Measurements from ENCODE around the gene ZDHHC14.

ZDHHC14 gene

GRCh38 chr6:157631412-157631811, 250.4 kb downstream of the ZDHHC14 start:
- Histone ChIP-seq H3K27ac (ENCODE audit: low read length) (no peak overlapping the region), H2AFZ (ENCODE audit: low read length) (no peak overlapping the region), H3K9me3 (replicated peaks; ENCODE audit: insufficient read depth, low read length) (no peaks in the 10 kb centered on the region), H4K20me1 (ENCODE audit: insufficient read depth, low read length) (no peaks in the 10 kb centered on the region), H3K4me3 (ENCODE audit: low read length) (no peak overlapping the region), H3F3A (ENCODE audit: insufficient read depth, low read length) (no peaks in the 10 kb centered on the region), H3K4me2 (ENCODE audit: low read depth, low read length) (no peak overlapping the region), H3K27me3 (replicated peaks; ENCODE audit: insufficient read depth, low read length) (no peaks in the 10 kb centered on the region), H3K9ac (ENCODE audit: low read length) (no peak overlapping the region), H3K79me2 (ENCODE audit: low read length) (no peaks in the 10 kb centered on the region), H3K36me3 (replicated peaks; ENCODE audit: insufficient read depth, low read length) (no peaks in the 10 kb centered on the region), H3K9me2 (replicated peaks; ENCODE audit: insufficient read depth, low read length) (no peaks in the 10 kb centered on the region), H3K4me1 (ENCODE audit: low read length) (no peaks in the 10 kb centered on the region)
- TF ChIP-seq EZH2 (optimal IDR thresholded peaks at IDR 0.05; ENCODE audit: low read depth, low read length) (no peak), EZH2phosphoT487 (IDR thresholded peaks at IDR 0.05; ENCODE audit: low read length) (no peak)
- TF ChIP-seq, protein P1, sequence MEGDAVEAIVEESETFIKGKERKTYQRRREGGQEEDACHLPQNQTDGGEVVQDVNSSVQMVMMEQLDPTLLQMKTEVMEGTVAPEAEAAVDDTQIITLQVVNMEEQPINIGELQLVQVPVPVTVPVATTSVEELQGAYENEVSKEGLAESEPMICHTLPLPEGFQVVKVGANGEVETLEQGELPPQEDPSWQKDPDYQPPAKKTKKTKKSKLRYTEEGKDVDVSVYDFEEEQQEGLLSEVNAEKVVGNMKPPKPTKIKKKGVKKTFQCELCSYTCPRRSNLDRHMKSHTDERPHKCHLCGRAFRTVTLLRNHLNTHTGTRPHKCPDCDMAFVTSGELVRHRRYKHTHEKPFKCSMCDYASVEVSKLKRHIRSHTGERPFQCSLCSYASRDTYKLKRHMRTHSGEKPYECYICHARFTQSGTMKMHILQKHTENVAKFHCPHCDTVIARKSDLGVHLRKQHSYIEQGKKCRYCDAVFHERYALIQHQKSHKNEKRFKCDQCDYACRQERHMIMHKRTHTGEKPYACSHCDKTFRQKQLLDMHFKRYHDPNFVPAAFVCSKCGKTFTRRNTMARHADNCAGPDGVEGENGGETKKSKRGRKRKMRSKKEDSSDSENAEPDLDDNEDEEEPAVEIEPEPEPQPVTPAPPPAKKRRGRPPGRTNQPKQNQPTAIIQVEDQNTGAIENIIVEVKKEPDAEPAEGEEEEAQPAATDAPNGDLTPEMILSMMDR (IDR thresholded peaks at IDR 0.05; ENCODE audit: low read length) = no peak
- DNase-seq = no peak

DNA sequence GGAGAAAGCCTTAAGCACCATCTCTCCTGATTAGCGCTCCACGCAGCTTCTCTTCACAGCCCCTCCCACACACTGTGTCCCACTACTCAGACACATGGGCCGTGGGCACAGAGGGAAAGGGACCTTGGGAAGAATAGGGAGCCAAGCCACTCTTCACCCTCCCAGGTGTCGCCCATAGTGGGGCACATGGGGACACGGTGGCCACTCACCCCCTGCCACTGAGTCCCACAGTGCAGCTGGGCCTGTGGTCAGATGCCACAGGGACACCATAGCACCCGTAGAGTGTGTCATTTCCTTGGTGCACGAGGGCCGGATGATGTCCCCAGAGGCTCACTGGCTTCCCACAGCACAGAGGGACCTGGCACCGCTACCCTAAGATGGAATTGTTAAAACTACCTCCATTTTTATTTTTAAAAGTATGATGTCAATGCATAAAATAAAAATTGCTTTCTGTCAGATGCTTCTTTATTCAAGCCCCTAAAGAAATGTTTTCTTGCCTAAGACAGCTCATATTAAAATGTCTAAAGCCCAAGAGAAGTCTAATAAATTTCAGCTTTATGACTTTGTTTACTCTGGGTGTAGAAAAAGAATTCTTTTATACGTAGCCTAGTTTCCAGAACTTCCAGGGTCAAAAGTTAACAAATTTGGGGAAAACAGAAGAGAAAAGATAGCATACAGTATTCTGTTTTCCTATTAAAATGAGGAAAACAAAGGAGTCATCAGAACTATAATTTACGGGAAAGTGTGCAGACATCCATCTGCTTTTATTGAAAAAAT, 251.0 kb downstream of the ZDHHC14 start:
- TF ChIP-seq EZH2phosphoT487 (IDR thresholded peaks at IDR 0.05; ENCODE audit: low read length) (no peak), EZH2 (optimal IDR thresholded peaks at IDR 0.05; ENCODE audit: low read depth, low read length) (no peak)
- Histone ChIP-seq H3K4me2 (ENCODE audit: low read depth, low read length) (no peak overlapping the region), H3K79me2 (ENCODE audit: low read length) (no peaks in the 10 kb centered on the region), H3K27me3 (replicated peaks; ENCODE audit: insufficient read depth, low read length) (no peaks in the 10 kb centered on the region), H3K4me1 (ENCODE audit: low read length) (no peaks in the 10 kb centered on the region), H3K9ac (ENCODE audit: low read length) (no peak overlapping the region), H3K9me2 (replicated peaks; ENCODE audit: insufficient read depth, low read length) (no peaks in the 10 kb centered on the region), H2AFZ (ENCODE audit: low read length) (no peak overlapping the region), H4K20me1 (ENCODE audit: insufficient read depth, low read length) (no peaks in the 10 kb centered on the region), H3F3A (ENCODE audit: insufficient read depth, low read length) (no peaks in the 10 kb centered on the region), H3K36me3 (replicated peaks; ENCODE audit: insufficient read depth, low read length) (no peaks in the 10 kb centered on the region), H3K4me3 (ENCODE audit: low read length) (no peak overlapping the region), H3K27ac (ENCODE audit: low read length) (no peak overlapping the region), H3K9me3 (replicated peaks; ENCODE audit: insufficient read depth, low read length) (no peaks in the 10 kb centered on the region)
- DNase-seq = no peak

GRCh38 chr6:157632821-157633220, 251.8 kb downstream of the ZDHHC14 start:
- TF ChIP-seq, protein P1 (IDR thresholded peaks at IDR 0.05; ENCODE audit: low read length) = no peak
- no peak for TF ChIP-seq EZH2phosphoT487 (IDR thresholded peaks at IDR 0.05; ENCODE audit: low read length)
- no peak for TF ChIP-seq EZH2 (optimal IDR thresholded peaks at IDR 0.05; ENCODE audit: low read depth, low read length)
- H3K36me3 ChIP-seq (replicated peaks; ENCODE audit: insufficient read depth, low read length) = no peaks in the 10 kb centered on the region
- no peaks in the 10 kb centered on the region for H3F3A ChIP-seq (ENCODE audit: insufficient read depth, low read length)
- H2AFZ ChIP-seq (ENCODE audit: low read length) = no peak overlapping the region
- H3K27me3 ChIP-seq (replicated peaks; ENCODE audit: insufficient read depth, low read length) = no peaks in the 10 kb centered on the region
- H3K79me2 ChIP-seq (ENCODE audit: low read length) = no peaks in the 10 kb centered on the region
- no peak for DNase-seq
- H3K4me3 ChIP-seq (ENCODE audit: low read length) = no peak overlapping the region
- no peaks in the 10 kb centered on the region for H4K20me1 ChIP-seq (ENCODE audit: insufficient read depth, low read length)
- H3K4me1 ChIP-seq (ENCODE audit: low read length) = no peaks in the 10 kb centered on the region
- H3K9me3 ChIP-seq (replicated peaks; ENCODE audit: insufficient read depth, low read length) = no peaks in the 10 kb centered on the region
- H3K27ac ChIP-seq (ENCODE audit: low read length) = no peak overlapping the region
- H3K4me2 ChIP-seq (ENCODE audit: low read depth, low read length) = no peak overlapping the region
- no peak overlapping the region for H3K9ac ChIP-seq (ENCODE audit: low read length)
- H3K9me2 ChIP-seq (replicated peaks; ENCODE audit: insufficient read depth, low read length) = no peaks in the 10 kb centered on the region

DNA sequence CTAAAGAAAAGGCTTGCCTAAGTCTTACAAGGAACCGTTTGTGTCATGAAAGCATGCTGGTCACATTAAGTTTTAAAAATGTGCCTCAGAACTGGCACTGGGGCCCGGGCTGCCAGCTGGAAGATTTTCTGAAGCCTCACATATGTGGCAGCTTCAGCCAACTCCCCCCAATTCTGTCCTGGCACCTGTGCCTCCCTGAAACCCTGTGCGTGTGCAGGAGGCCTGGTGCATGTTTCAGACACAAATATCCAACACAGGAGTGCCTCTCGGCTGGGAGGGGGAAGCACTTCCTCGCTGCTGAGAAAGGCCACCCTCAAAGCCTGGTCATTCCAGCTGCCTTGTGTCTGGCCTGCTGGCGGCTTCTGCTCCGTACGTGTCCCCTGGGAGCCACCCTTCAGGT, 253.6 kb downstream of the ZDHHC14 start:
- no peaks in the 10 kb centered on the region for H3F3A ChIP-seq (ENCODE audit: insufficient read depth, low read length)
- H3K4me3 ChIP-seq (ENCODE audit: low read length) = no peak overlapping the region
- DNase-seq = no peak
- H3K9me3 ChIP-seq (replicated peaks; ENCODE audit: insufficient read depth, low read length) = no peaks in the 10 kb centered on the region
- H3K27ac ChIP-seq (ENCODE audit: low read length) = no peak overlapping the region
- no peaks in the 10 kb centered on the region for H3K79me2 ChIP-seq (ENCODE audit: low read length)
- no peaks in the 10 kb centered on the region for H3K9me2 ChIP-seq (replicated peaks; ENCODE audit: insufficient read depth, low read length)
- H3K4me1 ChIP-seq (ENCODE audit: low read length) = no peaks in the 10 kb centered on the region
- no peak overlapping the region for H3K9ac ChIP-seq (ENCODE audit: low read length)
- H3K4me2 ChIP-seq (ENCODE audit: low read depth, low read length) = no peak overlapping the region
- H3K27me3 ChIP-seq (replicated peaks; ENCODE audit: insufficient read depth, low read length) = no peaks in the 10 kb centered on the region
- no peaks in the 10 kb centered on the region for H4K20me1 ChIP-seq (ENCODE audit: insufficient read depth, low read length)
- TF ChIP-seq EZH2 (optimal IDR thresholded peaks at IDR 0.05; ENCODE audit: low read depth, low read length) (no peak), EZH2phosphoT487 (IDR thresholded peaks at IDR 0.05; ENCODE audit: low read length) (no peak)
- TF ChIP-seq, protein P1 (IDR thresholded peaks at IDR 0.05; ENCODE audit: low read length) = no peak
- no peaks in the 10 kb centered on the region for H3K36me3 ChIP-seq (replicated peaks; ENCODE audit: insufficient read depth, low read length)
- H2AFZ ChIP-seq (ENCODE audit: low read length) = no peak overlapping the region
